HT1080 (cell line): ENCODE results near the gene HNMT. TPM values are rescaled to one million over a fixed set of nuclear protein-coding genes. Genes with fewer than 3 reads are reported as not detected.
A peak's percentile ranks its signal among the peaks of the same experiment; 100 is the strongest.
"Not testable (repeated sequence)": the region's sequence is repeated elsewhere in the genome, so short reads cannot be mapped to it uniquely, and the experiment has no call there.

ENCODE experiments used
- DNase-seq: peaks from one replicate; pipeline ENCODE4 v3.0.0-alpha.2; 2015; ENCODE audit warnings: low read depth
- total RNA-seq: library from RNA; depleted of rRNA; stranded (reverse); fragments of >200 nt; shearing (Covaris generic); gene quantifications from 2 replicates; pipeline ENCODE4 v1.2.3, GENCODE V29; 2014

Gene HNMT
- total RNA-seq, 1 experiment from 2014 or later, result not detected

DNA sequence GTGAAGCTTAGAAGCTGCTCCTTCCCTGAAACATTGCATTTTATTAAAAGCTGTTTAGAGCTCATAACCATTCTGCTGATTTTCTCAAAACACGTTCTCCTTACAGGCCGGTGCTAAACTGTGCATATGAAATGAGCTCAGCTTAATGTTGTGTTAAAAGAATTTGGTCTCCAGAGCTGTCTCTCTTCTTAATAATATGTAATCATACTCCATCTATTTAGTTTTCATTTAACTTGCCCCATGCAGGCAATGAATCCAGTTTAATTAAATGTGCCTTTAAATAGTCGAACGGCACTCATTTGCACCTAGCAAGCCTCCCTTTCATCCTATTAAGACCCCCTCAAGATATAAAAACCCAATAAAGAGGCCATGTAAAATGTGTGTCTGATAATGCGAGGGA, 76.3 kb downstream of the HNMT start:
- no peak for DNase-seq

DNA sequence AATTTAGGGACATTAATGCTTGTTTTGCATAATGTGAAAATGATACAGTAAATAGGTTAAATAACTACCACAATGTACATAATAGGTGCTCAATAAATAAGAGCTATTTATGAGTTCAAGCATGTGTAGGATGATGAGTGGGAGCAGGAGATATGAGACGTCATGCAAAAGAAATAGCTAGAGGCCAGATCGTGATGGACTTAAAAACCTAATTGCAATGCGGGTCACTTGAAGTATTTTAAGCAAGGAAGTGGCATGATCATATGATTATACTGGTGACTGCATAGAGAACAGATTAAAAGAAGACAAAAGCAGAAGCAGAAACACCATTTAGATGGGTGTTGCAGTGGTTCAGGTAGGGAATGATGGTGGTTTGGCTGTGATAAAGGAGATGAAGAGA, 78.0 kb downstream of the HNMT start:
- DNase-seq, result no peak

DNA sequence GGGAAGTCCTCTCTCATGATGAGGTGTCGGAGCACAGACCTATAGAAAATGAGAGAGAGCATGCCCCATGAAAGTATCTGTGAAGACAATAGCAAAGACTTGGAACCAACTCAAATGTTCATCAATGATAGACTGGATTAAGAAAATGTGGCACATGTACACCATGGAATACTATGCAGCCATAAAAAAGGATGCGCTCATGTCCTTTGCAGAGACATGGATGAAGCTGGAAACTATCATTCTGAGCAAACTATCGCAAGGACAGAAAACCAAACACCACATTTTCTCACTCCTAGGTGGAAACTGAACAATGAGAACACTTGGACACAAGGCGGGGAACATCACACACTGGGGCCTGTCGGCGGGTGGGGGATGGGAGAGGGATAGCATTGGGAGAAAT, 79.3 kb downstream of the HNMT start:
- DNase-seq, result not testable (repeated sequence)

DNA sequence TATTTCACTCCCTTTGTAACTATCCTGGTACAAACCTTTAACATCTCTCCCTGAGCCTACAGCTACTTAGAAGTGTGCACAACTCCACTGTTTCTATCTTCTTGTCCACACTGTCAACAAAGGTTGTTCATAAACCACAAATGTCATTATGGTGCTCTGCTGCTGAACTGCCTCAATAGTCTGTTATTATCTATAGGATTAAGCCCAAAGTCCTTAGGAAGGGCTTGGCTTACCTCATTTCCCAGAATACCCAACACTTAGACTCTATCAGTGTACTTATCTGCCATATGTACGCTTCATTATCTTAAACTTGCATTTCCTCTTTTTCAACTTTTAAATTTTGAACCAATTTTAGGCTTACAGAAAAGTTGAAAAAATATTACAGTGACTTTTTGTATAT, 94.2 kb downstream of the HNMT start:
- DNase-seq, result no peak

DNA sequence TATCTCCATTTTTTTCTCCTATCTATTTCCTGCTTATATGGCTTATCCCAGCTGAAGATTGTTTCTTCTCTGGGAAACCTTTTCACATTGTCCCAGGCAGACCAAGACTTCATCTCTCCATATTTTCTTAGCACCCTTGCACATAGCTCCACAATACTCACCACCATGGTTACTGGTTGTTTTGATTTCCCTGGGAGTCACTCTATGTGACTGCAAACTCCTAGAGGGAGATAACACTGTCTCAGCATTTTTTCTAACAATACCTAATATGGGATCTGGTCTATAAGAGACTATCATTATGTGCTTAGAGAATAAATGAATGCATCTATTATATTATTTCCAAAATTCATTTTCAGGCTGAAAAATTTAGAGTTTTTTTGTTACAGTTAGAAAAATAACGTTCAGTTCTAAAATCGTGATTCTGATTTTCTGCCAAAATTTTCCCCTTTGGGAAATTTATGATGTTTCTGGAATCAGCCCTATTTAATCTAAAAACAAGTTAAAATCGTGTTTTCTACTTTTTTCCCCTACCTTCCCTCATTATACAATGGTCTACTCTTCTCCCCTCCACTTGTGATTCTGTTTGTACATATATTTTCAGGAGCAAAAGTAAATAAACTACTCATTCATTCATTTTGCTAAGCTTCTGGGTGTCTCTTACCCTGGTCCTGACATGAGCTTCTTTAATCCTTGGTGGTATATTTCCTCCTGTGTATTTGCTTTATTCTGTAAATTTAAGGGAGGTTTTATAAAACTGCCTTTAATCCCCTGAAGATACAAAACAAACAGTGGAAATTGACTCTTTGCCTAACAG, 95.4 kb downstream of the HNMT start:
- peak; percentile 27 for DNase-seq

DNA sequence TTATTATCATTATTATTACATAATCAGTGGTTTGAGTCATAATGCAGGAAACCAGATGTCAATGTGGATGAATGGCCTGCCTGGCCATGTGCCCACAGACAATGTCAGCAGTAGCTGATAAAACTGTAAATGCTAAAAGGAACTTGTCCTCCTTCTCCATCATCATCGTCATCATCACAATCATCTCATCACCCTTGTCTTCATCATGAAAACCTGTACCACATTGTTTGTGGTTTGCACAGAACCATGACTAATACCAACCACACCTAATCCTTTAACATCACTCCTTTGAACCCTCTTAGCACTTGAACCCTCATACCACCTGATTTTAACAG, 96.0 kb downstream of the HNMT start:
- peak; percentile 97 for DNase-seq

DNA sequence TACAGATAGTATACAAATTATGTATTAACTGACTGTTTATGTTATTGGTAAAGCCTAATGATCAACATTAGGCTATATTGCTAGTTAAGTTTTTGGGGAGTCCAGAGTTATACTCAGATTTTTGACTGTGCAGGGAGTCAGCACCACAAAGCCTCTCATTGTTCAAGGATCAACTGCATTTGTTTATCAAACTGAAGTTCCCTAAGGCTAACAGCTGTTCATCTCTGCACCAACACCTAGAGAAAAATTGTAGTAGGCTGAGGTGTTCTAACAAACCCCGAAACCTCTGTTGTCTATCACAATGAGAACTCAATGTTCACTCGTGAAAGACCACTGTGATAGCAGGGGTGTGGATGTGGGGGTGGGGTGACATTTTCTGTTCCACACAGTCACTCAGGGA, 97.7 kb downstream of the HNMT start:
- DNase-seq, result no peak

DNA sequence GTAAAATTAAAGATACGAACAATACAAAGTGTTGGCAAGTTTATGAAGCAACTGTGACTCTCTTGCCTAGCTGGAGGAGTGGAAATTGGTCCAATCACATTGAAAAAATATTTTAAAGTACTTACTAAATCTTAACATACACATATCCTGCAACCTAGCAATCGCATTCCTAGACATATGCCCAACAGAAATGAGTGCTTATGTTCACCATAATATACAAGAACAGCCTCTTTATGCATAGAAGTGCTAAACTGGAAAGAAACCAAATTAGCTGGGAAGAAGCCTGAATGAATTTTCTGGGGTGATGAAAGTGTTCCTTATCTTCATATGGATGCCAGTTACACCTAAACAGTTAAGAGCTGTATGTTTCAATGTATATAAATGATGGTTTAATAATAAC, 98.9 kb downstream of the HNMT start:
- no peak for DNase-seq
